Right ventricle myocardium superior (tissue), 1 donor: ENCODE measurements around the gene SP4. TPM values are rescaled to one million over a fixed set of nuclear protein-coding genes. Genes with fewer than 3 reads are reported as not detected.
"Not testable (repeated sequence)": the region's sequence is repeated elsewhere in the genome, so short reads cannot be mapped to it uniquely, and the experiment has no call there.

Source experiments
- ATAC-seq: fragments of 200-7000 bp; cut with Tn5 transposase; one replicate; pipeline ENCODE4 v1.9.1; 2020; ENCODE audit warnings: mild to moderate bottlenecking; ENCODE audit not compliant: poor library complexity
- DNase-seq: peaks from one replicate; pipeline ENCODE4 v3.0.0-alpha.2; 2020
- intact Hi-C: fragments of 100-400 bp; cut with DNase I; formaldehyde crosslinking; loops from one replicate; pipeline ENCODE4 v1.11.2; 2022
- total RNA-seq: library from RNA; stranded (reverse); fragmentation: NEBNext Ultra II Directional; extraction: Animal tissue kit (Norgen Biotek cat#: 25700); gene quantifications from one replicate; pipeline ENCODE4 v1.2.1, GENCODE V29; 2021
- donor health status: DM: no; HTN: yes; CAD: no; lungs with severe emphysema.

SP4 gene
- total RNA-seq, 1 donor from 2014 or later = 4.0 TPM

GRCh38 chr7:21500117-21500832, 72.4 kb downstream of the SP4 start:
- ATAC-seq (no peak), DNase-seq (no peak)
- intact Hi-C loops = no loop called here

DNA sequence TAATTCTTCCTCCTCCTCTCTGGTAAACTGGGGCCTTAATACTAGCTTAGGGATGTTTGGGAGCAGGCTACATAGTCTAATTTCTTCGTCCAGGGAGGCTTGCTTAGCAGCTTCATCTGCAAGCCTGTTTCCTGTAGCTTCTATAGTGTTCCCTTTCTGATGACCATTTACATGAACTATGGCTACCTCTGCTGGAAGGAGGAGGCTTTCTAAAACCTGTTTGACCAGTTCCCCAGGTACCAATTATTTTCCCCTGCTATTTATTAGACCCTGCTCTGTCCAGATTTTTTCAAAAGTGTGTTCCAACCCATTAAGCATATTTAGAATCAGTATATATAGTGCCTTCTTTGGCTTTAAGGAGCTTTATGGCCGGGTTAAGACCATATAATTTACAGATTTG, 76.1 kb downstream of the SP4 start:
- intact Hi-C loops = no loop called here
- DNase-seq = no peak
- no peak for ATAC-seq

DNA sequence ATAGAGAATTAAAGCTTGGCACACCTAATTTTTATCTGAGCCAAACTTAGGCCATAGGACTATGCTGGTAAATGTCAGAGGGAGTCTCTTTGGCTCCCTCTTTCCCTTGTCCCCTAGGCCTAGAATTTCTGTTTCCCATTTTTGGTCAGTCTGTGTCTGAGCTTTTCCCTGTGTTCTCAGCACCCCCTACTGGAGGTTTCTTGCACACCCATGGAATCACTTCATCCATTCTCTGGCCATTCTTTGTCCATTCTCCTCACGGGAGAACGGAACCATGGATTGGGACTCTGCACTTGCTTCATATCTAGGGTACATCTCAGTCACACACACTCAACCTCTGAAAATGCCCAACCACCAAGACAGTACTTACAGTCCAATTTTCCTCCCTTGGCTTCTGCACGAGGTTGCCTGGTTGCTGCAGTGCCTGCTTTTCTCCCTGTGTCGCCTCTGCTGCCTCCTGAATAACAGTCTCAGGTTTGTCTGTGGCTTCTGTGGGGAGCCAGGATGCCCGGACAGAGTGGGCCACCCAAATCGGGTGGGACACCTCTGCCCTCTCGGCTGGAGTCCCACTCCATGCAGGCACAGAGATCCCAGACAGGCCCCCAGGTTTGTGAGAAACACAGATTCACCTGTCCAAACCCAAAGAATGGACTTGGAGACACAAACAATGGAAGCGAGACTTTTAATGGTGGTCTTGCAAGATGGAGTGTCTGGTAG, 79.9 kb downstream of the SP4 start:
- ATAC-seq (peak; percentile 66), DNase-seq (no peak)
- intact Hi-C loops = loop anchor here (5.0 kb wide), 1 partner anchor 250 kb away; no protein-coding TSS in a partner anchor

- intact Hi-C loops = loop anchor here (5.0 kb wide), 1 partner anchor 251 kb away; no protein-coding TSS in a partner anchor
- DNase-seq (no peak), ATAC-seq (no peak)
These were observed 80.7 kb downstream of the SP4 start for GRCh38 chr7:21508538-21508937.

GRCh38 chr7:21514062-21514461, 86.2 kb downstream of the SP4 start:
- intact Hi-C loops = no loop called here
- ATAC-seq = no peak
- no peak for DNase-seq

- ATAC-seq = no peak
- no peak for DNase-seq
- intact Hi-C loops = no loop called here
These were observed 96.8 kb downstream of the SP4 start for GRCh38 chr7:21524680-21525079.

DNA sequence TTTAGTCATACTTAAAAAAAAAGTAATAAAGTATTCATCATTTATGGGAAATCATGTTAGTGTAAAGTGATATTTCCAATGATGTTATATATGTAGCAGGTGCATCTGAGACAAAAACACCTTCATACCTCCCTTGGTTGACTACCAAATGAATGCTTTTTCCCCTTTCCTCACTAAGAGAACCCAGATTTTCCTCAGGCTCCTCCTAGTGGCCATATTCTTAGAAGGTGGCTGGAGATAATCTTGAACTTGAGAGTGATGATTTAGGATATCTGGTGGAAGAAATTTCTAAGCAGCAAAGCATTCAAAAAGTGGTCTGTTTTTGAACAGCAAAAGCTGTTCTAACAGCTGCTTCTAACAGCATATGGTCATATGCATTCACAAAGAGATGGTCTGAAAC, 98.1 kb downstream of the SP4 start:
- ATAC-seq (no peak), DNase-seq (no peak)
- intact Hi-C loops = no loop called here

DNA sequence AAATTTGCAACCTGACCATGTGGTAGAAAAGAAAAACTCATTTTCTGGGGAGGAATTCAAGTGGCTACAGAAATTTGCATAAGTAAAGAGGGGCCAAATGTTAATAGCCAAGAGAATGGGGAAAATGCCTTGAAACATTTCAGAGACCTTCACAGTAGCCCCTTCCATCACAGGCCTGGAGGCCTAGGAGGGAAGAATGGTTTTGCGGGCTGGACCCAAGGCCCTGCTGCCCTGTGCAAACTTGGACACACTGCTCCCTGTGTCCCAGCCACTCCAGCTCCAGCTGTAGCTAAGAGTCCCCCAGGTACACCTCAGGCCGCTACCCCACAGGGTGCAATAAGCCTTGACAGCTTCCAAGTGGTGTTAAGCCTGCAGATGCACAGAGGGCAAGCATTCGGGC, 98.6 kb downstream of the SP4 start:
- no peak for ATAC-seq
- DNase-seq = no peak
- intact Hi-C loops = no loop called here

DNA sequence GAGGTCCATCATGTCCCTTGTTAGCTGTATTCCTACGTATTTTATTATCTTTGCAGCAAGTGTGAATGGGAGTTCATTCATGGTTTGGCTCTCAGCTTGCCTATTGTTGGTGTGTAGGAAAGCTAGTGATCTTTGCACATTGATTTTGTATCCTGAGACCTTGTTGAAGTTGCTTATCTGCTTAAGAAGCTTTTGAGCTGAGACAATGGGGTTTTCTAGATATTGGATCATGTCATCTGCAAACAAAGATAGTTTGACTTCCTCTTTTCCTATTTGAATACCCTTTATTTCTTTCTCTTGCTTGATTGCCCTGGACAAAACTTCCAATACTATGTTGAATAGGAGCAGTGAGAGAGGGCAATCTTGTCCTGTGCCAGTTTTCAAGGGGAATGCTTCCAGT, 104.6 kb downstream of the SP4 start:
- intact Hi-C loops, ATAC-seq, DNase-seq: not testable (repeated sequence)

GRCh38 chr7:21533646-21534045, 105.8 kb downstream of the SP4 start:
- DNase-seq, intact Hi-C loops, ATAC-seq: not testable (repeated sequence)

DNA sequence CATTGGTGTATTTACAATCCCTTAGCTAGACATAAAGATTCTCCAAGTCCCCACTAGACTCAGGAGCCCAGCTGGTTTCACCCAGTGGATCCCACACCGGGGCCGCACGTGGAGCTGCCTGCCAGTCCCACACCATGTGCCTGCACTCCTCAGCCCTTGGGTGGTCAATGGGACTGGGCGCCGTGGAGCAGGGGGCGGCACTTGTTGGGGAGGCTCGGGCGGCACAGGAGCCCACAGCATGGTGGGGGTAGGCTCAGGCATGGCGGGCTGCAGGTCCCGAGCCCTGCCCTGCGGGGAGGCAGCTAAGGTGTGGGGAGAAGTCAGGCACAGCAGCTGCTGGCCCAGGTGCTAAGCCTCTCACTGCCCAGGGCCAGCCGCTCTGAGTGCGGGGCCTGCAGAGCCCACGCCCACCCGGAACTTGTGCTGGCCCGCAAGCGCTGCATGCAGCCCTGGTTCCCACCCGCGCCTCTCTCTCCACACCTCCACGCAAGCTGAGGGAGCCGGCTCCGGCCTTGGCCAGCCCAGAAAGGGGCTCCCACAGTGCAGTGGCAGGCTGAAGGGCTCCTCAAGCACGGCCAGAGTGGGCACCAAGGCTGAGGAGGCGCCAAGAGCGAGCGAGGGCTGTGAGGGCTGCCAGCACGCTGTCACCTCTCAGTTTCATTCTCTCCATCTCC, 108.7 kb downstream of the SP4 start:
- DNase-seq, ATAC-seq, intact Hi-C loops: not testable (repeated sequence)

DNA sequence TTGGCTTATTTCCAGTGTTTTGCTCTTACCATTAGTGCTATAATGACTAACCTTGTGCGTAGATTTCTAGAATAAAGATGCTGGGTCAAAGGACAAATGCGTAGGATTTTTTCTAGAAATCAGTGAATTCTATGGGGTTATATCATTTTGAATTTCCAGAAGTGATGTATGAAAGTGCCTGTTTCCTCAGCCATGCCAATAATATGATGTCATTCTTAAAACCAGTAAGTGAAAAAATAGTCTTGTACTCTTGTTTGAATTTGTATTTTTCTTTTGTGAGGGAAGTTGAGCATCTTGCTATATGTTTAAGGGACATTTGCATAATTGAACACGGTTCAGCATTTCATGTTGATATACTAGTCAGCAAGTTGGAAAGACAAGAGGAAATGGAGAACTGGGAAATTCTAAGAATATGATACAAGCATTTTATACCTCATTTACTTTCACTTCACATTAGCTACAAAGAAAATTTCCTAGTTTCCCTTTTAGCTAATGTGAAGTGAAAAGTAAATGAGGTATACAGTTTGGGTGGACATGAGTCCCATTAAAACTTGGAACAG, 111.1 kb downstream of the SP4 start:
- DNase-seq (no peak), ATAC-seq (no peak)
- intact Hi-C loops = no loop called here

GRCh38 chr7:21542891-21543527, 115.1 kb downstream of the SP4 start, which contains the start of gene DNAH11:
TSS of gene DNAH11 (plus strand) at chr7:21543039. CDS start at chr7:21543246, 207 bp downstream.
- ATAC-seq (peak; percentile 91), DNase-seq (peak; percentile 51)
- intact Hi-C loops = no loop called here

- no peak for DNase-seq
- no peak for ATAC-seq
- intact Hi-C loops = no loop called here
These were observed 115.8 kb downstream of the SP4 start for GRCh38 chr7:21543528-21544302.

- DNase-seq (no peak), ATAC-seq (no peak)
- intact Hi-C loops = no loop called here
These were observed 116.4 kb downstream of the SP4 start for GRCh38 chr7:21544303-21544656.

- intact Hi-C loops = no loop called here
- DNase-seq = no peak
- no peak for ATAC-seq
These were observed 116.8 kb downstream of the SP4 start for GRCh38 chr7:21544715-21545114.

DNA sequence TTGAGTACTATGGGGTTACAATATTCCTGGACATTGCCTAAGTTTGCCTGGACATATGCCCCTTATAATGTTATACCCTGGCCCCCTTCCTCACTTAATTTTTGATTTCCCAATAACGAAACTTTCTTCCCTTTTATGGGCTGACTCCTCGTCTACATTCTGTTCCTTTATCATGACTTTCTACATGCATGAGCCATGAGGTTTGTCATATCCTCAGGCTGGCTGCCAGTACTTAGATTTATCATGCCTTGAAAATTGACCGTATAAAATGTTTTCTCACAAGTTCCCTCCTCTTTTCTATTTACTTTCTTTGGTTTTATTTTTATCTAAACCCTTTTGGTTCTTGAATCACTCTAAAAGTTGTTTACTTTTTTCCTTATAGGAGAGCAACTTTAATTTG, 119.6 kb downstream of the SP4 start:
- ATAC-seq (no peak), DNase-seq (no peak)
- intact Hi-C loops = no loop called here

DNA sequence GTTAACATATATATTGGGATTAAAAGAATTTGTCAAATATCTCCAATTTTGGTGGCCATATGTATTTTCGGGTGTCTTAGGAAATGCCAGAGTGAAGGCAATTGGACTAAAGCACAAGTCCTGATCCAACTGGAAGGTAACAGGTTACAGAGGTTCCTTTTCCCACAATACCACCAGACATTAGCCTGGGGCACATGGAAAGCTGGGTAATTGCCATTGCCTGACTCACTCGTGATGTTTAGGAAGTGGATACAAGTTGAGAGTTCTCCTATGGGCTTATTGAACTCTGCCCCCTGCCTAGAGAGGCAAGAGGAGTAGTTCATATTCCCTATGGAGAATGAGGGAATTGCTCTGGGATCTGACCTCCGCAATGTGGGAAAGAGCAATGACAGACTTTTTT, 120.6 kb downstream of the SP4 start:
- ATAC-seq = no peak
- intact Hi-C loops = no loop called here
- no peak for DNase-seq
